Activated CD8-positive, alpha-beta T cell treated with anti-CD3 and anti-CD28 coated beads for 36 hours (primary cell): Measurements from ENCODE around the gene PIK3C2A. TPM values are rescaled to one million over a fixed set of nuclear protein-coding genes. Genes with fewer than 3 reads are reported as not detected.

Source experiments
- ATAC-seq: fragments of 200-7000 bp; cut with Tn5 transposase; one replicate; pipeline ENCODE4 v1.10.0; 2021; ENCODE audit warnings: mild to moderate bottlenecking, moderate library complexity
- CTCF ChIA-PET: fragments of 350-600 bp; sonication (Branson Sonifier 250); formaldehyde crosslinking; loops from one replicate; lab custom pipeline; 2021; ENCODE audit warnings: antibody characterized with exemption; lab: Charles Lee
- POLR2A ChIA-PET: fragments of 350-600 bp; sonication (Branson Sonifier 250); formaldehyde crosslinking; loops from one replicate; lab custom pipeline; 2021; ENCODE audit warnings: antibody characterized with exemption; lab: Charles Lee
- DNase-seq: peaks from one replicate; pipeline ENCODE4 v3.0.0-alpha.2; 2020
- H3K27ac Mint-ChIP-seq: one replicate; pipeline ENCODE4 v1.8.0; 2021; ENCODE audit warnings: mild to moderate bottlenecking, mixed read lengths
- H3K27me3 Mint-ChIP-seq: one replicate; pipeline ENCODE4 v1.8.0; 2021; ENCODE audit warnings: mixed read lengths
- H3K36me3 Mint-ChIP-seq: one replicate; pipeline ENCODE4 v1.8.0; 2021; ENCODE audit warnings: low read depth, mixed read lengths
- H3K4me1 Mint-ChIP-seq: one replicate; pipeline ENCODE4 v1.8.0; 2021; ENCODE audit warnings: low read depth, mixed read lengths
- H3K4me3 Mint-ChIP-seq: one replicate; pipeline ENCODE4 v1.8.0; 2021; ENCODE audit warnings: mild to moderate bottlenecking, moderate library complexity, mixed read lengths
- H3K9me3 Mint-ChIP-seq: one replicate; pipeline ENCODE4 v1.8.0; 2021; ENCODE audit warnings: mixed read lengths
- CTCF ChIP-seq: fragments of 200-600 bp; IDR thresholded peaks from one replicate; pipeline ENCODE4 v1.8.0; 2022; ENCODE audit warnings: antibody characterized with exemption, mild to moderate bottlenecking
- intact Hi-C: fragments of 100-400 bp; cut with micrococcal nuclease; formaldehyde crosslinking; loops from one replicate; pipeline ENCODE4 v1.10.0; 2022
- total RNA-seq, 2 experiments: library from RNA; stranded (reverse); gene quantifications; one replicate each; pipeline ENCODE4 v1.2.3, GENCODE V29; 2021

The PIK3C2A gene
- total RNA-seq, 2 experiments from 2014 or later: 24.1 to 29.3 TPM

- ChIA-PET POLR2A (no interaction called here), CTCF (interaction anchor here (1.4 kb wide), 1 partner anchor 18 kb away, joined by 3 read pairs; no protein-coding TSS in a partner anchor)
- intact Hi-C loops: no loop called here
- no peak overlapping the region for H3K27ac Mint-ChIP-seq
- H3K27me3 Mint-ChIP-seq: no peaks in the 10 kb centered on the region
- H3K9me3 Mint-ChIP-seq: no peaks in the 10 kb centered on the region
- TF ChIP-seq CTCF: no peak
- peaks cover 5% of the 10 kb centered on the region for H3K36me3 Mint-ChIP-seq
- DNase-seq: no peak
- H3K4me1 Mint-ChIP-seq: peaks cover 17% of the 10 kb centered on the region
- H3K4me3 Mint-ChIP-seq: no peak overlapping the region
- no peak for ATAC-seq
Measured at GRCh38 chr11:17184882-17185587, 22.8 kb downstream of the PIK3C2A start.

DNA sequence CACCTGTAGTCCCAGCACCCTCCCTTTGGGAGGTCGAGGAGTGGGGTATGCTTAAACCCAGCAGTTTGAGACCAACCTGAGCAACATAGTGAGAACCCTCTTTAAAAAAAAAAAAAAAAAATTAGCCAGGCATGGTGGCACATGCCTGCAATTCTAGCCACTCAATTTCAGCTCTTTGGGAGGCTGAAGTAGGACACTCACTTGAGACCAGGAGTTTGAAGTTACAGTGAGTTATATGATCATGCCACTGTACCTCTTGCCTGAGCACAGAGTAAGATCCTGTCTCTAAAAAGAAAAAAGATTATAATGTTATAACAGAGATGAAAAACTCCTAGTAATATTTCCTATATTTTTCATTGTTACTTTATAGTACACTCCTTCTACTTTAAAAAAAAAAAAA, 23.9 kb downstream of the PIK3C2A start:
- Mint-ChIP-seq H3K4me1 (peaks cover 16% of the 10 kb centered on the region), H3K27ac (no peak overlapping the region), H3K27me3 (no peaks in the 10 kb centered on the region), H3K9me3 (no peaks in the 10 kb centered on the region), H3K4me3 (no peak overlapping the region), H3K36me3 (peaks cover 3% of the 10 kb centered on the region)
- ChIA-PET CTCF (interaction anchor here (1.1 to 1.4 kb wide), 2 partner anchors 20 to 238 kb away, joined by 3 read pairs; no protein-coding TSS in a partner anchor), POLR2A (no interaction called here)
- DNase-seq (no peak), ATAC-seq (no peak)
- intact Hi-C loops: no loop called here
- no peak for TF ChIP-seq CTCF

GRCh38 chr11:17179970-17180369, 27.8 kb downstream of the PIK3C2A start:
- DNase-seq: no peak
- peaks cover 8% of the 10 kb centered on the region for H3K4me1 Mint-ChIP-seq
- TF ChIP-seq CTCF: no peak
- CTCF ChIA-PET: interaction anchor here (0.6 kb wide), 1 partner anchor 49 kb away, joined by 3 read pairs; no protein-coding TSS in a partner anchor
- no peak for ATAC-seq
- intact Hi-C loops: no loop called here
- no peak overlapping the region for H3K4me3 Mint-ChIP-seq
- no peak overlapping the region for H3K27ac Mint-ChIP-seq
- no peaks in the 10 kb centered on the region for H3K27me3 Mint-ChIP-seq
- POLR2A ChIA-PET: no interaction called here
- peaks cover 6% of the 10 kb centered on the region for H3K36me3 Mint-ChIP-seq
- no peaks in the 10 kb centered on the region for H3K9me3 Mint-ChIP-seq

DNA sequence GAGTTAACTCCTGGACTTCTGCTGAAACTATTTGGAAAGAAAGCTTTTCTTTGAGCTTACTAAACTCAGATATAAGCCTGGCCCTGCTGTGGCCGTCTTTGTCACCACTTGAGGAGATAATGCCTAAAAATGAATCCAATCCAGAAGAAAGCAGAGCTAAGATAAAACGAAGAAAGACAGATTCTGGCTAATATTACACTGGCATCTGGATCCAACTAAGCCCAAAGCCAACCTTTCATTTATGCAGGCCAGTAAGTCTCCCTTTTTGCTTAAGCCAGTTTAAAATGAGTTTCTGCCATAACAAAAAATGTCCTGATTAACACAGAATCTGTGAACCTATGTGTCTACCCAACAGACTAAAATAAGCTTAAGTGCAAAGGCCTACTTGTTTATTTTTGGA, 34.5 kb downstream of the PIK3C2A start:
- ChIA-PET POLR2A (no interaction called here), CTCF (no interaction called here)
- Mint-ChIP-seq H3K36me3 (peaks cover 8% of the 10 kb centered on the region), H3K27ac (no peak overlapping the region), H3K4me1 (peaks cover 11% of the 10 kb centered on the region), H3K9me3 (no peaks in the 10 kb centered on the region), H3K4me3 (no peak overlapping the region), H3K27me3 (no peaks in the 10 kb centered on the region)
- TF ChIP-seq CTCF: no peak
- ATAC-seq (no peak), DNase-seq (no peak)
- intact Hi-C loops: no loop called here

DNA sequence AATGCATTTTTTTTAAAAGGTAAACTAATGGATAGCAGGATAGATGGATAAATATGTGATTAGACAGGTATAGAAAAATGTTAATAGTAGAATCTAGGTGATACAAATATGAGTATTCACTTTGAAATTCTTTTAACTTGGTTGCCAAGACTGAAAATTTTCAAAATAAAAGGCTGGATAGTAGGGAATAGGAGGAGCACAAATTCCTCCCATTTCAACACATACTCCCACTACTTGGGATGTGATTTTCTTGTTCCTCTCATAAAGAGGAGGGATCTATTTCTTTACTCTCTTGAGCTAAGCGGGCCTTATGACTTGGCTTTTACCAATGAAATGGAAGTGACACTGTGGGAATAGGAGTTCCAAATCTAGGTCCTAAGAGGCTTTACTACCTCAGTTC, 35.9 kb downstream of the PIK3C2A start:
- peaks cover 4% of the 10 kb centered on the region for H3K4me1 Mint-ChIP-seq
- peaks cover 11% of the 10 kb centered on the region for H3K36me3 Mint-ChIP-seq
- no peak overlapping the region for H3K27ac Mint-ChIP-seq
- no peak for TF ChIP-seq CTCF
- intact Hi-C loops: no loop called here
- ChIA-PET CTCF (interaction anchor here (1.2 to 1.3 kb wide), 2 partner anchors 13 to 14 kb away, joined by 4 to 5 read pairs; no protein-coding TSS in a partner anchor), POLR2A (no interaction called here)
- H3K9me3 Mint-ChIP-seq: no peaks in the 10 kb centered on the region
- H3K27me3 Mint-ChIP-seq: no peaks in the 10 kb centered on the region
- DNase-seq (no peak), ATAC-seq (no peak)
- H3K4me3 Mint-ChIP-seq: no peak overlapping the region
